ENCODE data around the gene TRIM62.
A peak's percentile ranks its signal among the peaks of the same experiment; 100 is the strongest.
"Not testable (repeated sequence)": the region's sequence is repeated elsewhere in the genome, so short reads cannot be mapped to it uniquely, and the experiment has no call there.

The TRIM62 gene

DNA sequence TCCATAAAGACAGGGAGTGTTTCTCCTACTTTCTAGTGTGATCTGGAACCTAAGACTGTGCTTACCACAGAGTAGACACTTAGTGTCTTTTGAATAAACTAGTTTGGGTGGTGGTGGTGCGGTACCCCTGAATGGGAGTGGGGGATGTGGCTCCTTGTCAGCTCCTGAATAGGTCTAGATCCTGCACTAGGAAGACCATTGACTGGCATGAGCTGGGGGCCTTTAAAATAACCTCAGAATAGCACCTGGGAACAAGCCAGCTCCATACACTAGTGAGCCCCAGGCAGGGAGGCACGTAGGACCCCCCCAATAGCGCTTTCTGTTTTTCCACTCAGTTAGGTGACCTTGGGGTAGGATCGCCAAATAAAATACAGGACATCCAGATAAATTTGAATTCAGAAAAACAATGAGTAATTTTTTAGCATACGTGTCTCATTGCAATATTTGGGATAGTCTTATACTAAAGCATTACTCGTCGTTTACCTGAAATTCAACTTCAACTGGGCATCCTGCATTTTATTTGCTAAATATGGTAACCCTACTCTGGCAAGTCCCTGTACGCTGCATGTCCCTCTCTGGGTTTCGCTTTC lies 55.3 kb downstream of the TRIM62 start:
- TF ChIP-seq EZH2 (optimal IDR thresholded peaks at IDR 0.05; ENCODE audit: low read depth, low read length) (no peak), EZH2phosphoT487 (IDR thresholded peaks at IDR 0.05; ENCODE audit: low read length) (no peak)
- TF ChIP-seq, protein P1, sequence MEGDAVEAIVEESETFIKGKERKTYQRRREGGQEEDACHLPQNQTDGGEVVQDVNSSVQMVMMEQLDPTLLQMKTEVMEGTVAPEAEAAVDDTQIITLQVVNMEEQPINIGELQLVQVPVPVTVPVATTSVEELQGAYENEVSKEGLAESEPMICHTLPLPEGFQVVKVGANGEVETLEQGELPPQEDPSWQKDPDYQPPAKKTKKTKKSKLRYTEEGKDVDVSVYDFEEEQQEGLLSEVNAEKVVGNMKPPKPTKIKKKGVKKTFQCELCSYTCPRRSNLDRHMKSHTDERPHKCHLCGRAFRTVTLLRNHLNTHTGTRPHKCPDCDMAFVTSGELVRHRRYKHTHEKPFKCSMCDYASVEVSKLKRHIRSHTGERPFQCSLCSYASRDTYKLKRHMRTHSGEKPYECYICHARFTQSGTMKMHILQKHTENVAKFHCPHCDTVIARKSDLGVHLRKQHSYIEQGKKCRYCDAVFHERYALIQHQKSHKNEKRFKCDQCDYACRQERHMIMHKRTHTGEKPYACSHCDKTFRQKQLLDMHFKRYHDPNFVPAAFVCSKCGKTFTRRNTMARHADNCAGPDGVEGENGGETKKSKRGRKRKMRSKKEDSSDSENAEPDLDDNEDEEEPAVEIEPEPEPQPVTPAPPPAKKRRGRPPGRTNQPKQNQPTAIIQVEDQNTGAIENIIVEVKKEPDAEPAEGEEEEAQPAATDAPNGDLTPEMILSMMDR (IDR thresholded peaks at IDR 0.05; ENCODE audit: low read length), result no peak
- Histone ChIP-seq H3K27me3 (replicated peaks; ENCODE audit: insufficient read depth, low read length) (no peaks in the 10 kb centered on the region), H3K9me2 (replicated peaks; ENCODE audit: insufficient read depth, low read length) (no peaks in the 10 kb centered on the region), H3K4me2 (ENCODE audit: low read depth, low read length) (peak overlapping the region; percentile 64), H3K79me2 (ENCODE audit: low read length) (peaks cover 16% of the 10 kb centered on the region), H3K27ac (ENCODE audit: low read length) (peak overlapping the region; percentile 90), H3K4me1 (ENCODE audit: low read length) (peaks cover 6% of the 10 kb centered on the region; the same call in 1 of the 2 replicates), H4K20me1 (ENCODE audit: insufficient read depth, low read length) (no peaks in the 10 kb centered on the region), H3K36me3 (replicated peaks; ENCODE audit: insufficient read depth, low read length) (no peaks in the 10 kb centered on the region), H3K9me3 (replicated peaks; ENCODE audit: insufficient read depth, low read length) (no peaks in the 10 kb centered on the region), H3K9ac (ENCODE audit: low read length) (peak overlapping the region; percentile 86), H3K4me3 (ENCODE audit: low read length) (peak overlapping the region; percentile 85), H3F3A (ENCODE audit: insufficient read depth, low read length) (peaks cover 12% of the 10 kb centered on the region), H2AFZ (ENCODE audit: low read length) (peak overlapping the region; percentile 55)
- no peak for DNase-seq

DNA sequence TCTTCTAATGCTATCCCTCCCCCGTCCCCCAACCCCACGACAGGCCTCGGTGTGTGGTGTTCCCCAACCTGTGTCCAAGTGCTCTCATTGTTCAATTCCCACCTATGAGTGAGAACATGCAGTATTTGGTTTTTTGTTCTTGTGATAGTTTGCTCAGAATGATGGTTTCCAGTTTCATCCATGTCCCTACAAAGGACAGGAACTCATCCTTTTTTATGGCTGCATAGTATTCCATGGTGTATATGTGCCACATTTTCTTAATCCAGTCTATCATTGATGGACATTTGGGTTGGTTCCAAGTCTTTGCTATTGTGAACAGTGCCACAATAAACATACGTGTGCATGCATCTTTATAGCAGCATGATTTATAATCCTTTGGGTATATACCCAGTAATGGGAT lies 57.2 kb downstream of the TRIM62 start:
- not testable (repeated sequence) for H3K9ac ChIP-seq (ENCODE audit: low read length); H3K27ac ChIP-seq (ENCODE audit: low read length); H3K4me1 ChIP-seq (ENCODE audit: low read length)

DNA sequence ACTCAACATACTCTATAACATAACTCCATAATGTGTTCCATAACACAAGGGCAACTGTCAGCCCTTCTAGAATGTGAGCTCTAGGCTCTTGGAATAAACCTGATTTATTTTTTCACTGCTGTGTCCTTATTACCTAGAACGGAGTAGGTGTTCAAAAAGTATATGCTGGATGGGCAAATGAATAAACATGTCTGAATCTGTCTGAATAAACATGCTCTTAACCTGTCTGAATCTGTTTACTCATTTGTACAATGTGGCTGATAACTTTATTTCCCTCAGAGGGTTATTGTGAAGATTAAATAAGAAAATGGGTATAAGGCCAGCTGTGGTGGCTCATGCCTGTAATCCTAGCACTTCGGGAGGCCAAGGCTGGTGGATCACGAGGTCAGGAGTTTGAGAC lies 58.6 kb downstream of the TRIM62 start:
- H3K9ac ChIP-seq (ENCODE audit: low read length), result no peak overlapping the region
- H3K9me3 ChIP-seq (replicated peaks; ENCODE audit: insufficient read depth, low read length), result no peaks in the 10 kb centered on the region
- no peak overlapping the region for H3K4me3 ChIP-seq (ENCODE audit: low read length)
- peaks cover 16% of the 10 kb centered on the region for H3K79me2 ChIP-seq (ENCODE audit: low read length)
- H2AFZ ChIP-seq (ENCODE audit: low read length), result no peak overlapping the region
- no peaks in the 10 kb centered on the region for H3K27me3 ChIP-seq (replicated peaks; ENCODE audit: insufficient read depth, low read length)
- no peak overlapping the region for H3K27ac ChIP-seq (ENCODE audit: low read length)
- H3F3A ChIP-seq (ENCODE audit: insufficient read depth, low read length), result peaks cover 9% of the 10 kb centered on the region
- no peak for DNase-seq
- peaks cover 1% of the 10 kb centered on the region; the same call in 1 of the 2 replicates for H3K4me1 ChIP-seq (ENCODE audit: low read length)
- no peaks in the 10 kb centered on the region for H3K9me2 ChIP-seq (replicated peaks; ENCODE audit: insufficient read depth, low read length)
- H4K20me1 ChIP-seq (ENCODE audit: insufficient read depth, low read length), result no peaks in the 10 kb centered on the region
- H3K36me3 ChIP-seq (replicated peaks; ENCODE audit: insufficient read depth, low read length), result no peaks in the 10 kb centered on the region
- H3K4me2 ChIP-seq (ENCODE audit: low read depth, low read length), result no peak overlapping the region
- TF ChIP-seq, protein P1 (IDR thresholded peaks at IDR 0.05; ENCODE audit: low read length), result no peak

More for the DNA sequence above, 57.2 kb downstream of the TRIM62 start:
- not testable (repeated sequence) for DNase-seq; H3K9me3 ChIP-seq (replicated peaks; ENCODE audit: insufficient read depth, low read length); H3K27me3 ChIP-seq (replicated peaks; ENCODE audit: insufficient read depth, low read length); H3K36me3 ChIP-seq (replicated peaks; ENCODE audit: insufficient read depth, low read length); H3K9me2 ChIP-seq (replicated peaks; ENCODE audit: insufficient read depth, low read length); H3K4me2 ChIP-seq (ENCODE audit: low read depth, low read length); H3K4me3 ChIP-seq (ENCODE audit: low read length); H4K20me1 ChIP-seq (ENCODE audit: insufficient read depth, low read length); H2AFZ ChIP-seq (ENCODE audit: low read length)
- H3K79me2 ChIP-seq (ENCODE audit: low read length), result peaks cover 16% of the 10 kb centered on the region
- H3F3A ChIP-seq (ENCODE audit: insufficient read depth, low read length), result peaks cover 12% of the 10 kb centered on the region

DNA sequence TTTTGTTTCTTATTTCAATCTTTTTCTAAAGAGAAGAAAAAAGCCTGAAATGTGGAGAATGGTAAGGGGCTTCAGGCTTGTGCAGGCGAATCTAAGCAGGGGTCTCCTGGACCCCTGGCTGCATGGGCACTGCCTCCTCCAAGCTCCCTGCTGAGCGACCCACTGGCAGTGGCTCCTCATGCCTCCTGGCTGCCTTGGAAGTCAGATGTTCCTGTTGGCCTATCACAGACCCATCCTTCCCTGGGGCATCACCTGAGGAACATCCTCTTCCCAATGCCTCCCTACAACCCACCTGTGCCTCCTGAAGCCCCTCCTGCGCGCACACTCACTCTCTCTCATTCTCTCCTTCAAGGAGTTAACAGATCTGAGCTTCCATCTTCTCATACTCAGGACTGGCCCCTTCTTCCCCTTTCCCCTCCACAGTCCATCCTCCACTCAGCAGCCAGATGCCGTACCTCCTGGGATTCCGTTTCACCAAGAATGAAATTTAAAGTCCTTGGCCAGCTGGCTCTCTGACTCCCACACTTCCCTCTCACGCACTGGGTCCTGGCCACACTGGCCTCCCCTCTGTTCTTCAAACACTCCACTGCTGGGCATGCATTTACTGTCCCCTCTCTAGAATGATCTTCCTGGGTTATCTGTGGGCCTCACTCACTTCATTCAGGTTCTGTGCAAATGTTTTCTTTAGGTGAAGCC lies 59.2 kb downstream of the TRIM62 start:
- Histone ChIP-seq H3K4me1 (ENCODE audit: low read length) (no peaks in the 10 kb centered on the region), H3F3A (ENCODE audit: insufficient read depth, low read length) (peaks cover 3% of the 10 kb centered on the region), H3K4me3 (ENCODE audit: low read length) (no peak overlapping the region), H3K4me2 (ENCODE audit: low read depth, low read length) (no peak overlapping the region), H3K36me3 (replicated peaks; ENCODE audit: insufficient read depth, low read length) (no peaks in the 10 kb centered on the region), H3K9me3 (replicated peaks; ENCODE audit: insufficient read depth, low read length) (no peaks in the 10 kb centered on the region), H3K27me3 (replicated peaks; ENCODE audit: insufficient read depth, low read length) (no peaks in the 10 kb centered on the region), H3K9ac (ENCODE audit: low read length) (no peak overlapping the region), H3K9me2 (replicated peaks; ENCODE audit: insufficient read depth, low read length) (no peaks in the 10 kb centered on the region), H4K20me1 (ENCODE audit: insufficient read depth, low read length) (no peaks in the 10 kb centered on the region), H3K27ac (ENCODE audit: low read length) (no peak overlapping the region), H2AFZ (ENCODE audit: low read length) (no peak overlapping the region), H3K79me2 (ENCODE audit: low read length) (peaks cover 16% of the 10 kb centered on the region)
- TF ChIP-seq EZH2phosphoT487 (IDR thresholded peaks at IDR 0.05; ENCODE audit: low read length) (no peak), EZH2 (optimal IDR thresholded peaks at IDR 0.05; ENCODE audit: low read depth, low read length) (no peak)
- TF ChIP-seq, protein P1 (IDR thresholded peaks at IDR 0.05; ENCODE audit: low read length), result no peak
- DNase-seq, result no peak
